K562 treated with DMSO at 1 percent for 48 hours (cell line): ENCODE data around the gene LIPT1. TPM values are rescaled to one million over a fixed set of nuclear protein-coding genes. Genes with fewer than 3 reads are reported as not detected.

Source experiments
- total RNA-seq: library from RNA; unstranded; fragments of 300-600 nt; gene quantifications from 2 replicates; pipeline ENCODE4 v1.2.3, GENCODE V29; 2022; ENCODE audit warnings: low replicate concordance; ENCODE audit errors: extremely low read depth

The LIPT1 gene
- total RNA-seq: not detected in 2 replicates

GRCh38 chr2:99154643-99155536 lies at the start of gene LIPT1, which contains the start of gene TSGA10:
Gene LIPT1, plus strand, starts transcription at chr2:99154967. Its CDS starts 6,991 bp downstream, at chr2:99161958.
Gene TSGA10, minus strand, starts transcription at chr2:99154942. Its CDS starts 45,503 bp downstream, at chr2:99109439.

DNA sequence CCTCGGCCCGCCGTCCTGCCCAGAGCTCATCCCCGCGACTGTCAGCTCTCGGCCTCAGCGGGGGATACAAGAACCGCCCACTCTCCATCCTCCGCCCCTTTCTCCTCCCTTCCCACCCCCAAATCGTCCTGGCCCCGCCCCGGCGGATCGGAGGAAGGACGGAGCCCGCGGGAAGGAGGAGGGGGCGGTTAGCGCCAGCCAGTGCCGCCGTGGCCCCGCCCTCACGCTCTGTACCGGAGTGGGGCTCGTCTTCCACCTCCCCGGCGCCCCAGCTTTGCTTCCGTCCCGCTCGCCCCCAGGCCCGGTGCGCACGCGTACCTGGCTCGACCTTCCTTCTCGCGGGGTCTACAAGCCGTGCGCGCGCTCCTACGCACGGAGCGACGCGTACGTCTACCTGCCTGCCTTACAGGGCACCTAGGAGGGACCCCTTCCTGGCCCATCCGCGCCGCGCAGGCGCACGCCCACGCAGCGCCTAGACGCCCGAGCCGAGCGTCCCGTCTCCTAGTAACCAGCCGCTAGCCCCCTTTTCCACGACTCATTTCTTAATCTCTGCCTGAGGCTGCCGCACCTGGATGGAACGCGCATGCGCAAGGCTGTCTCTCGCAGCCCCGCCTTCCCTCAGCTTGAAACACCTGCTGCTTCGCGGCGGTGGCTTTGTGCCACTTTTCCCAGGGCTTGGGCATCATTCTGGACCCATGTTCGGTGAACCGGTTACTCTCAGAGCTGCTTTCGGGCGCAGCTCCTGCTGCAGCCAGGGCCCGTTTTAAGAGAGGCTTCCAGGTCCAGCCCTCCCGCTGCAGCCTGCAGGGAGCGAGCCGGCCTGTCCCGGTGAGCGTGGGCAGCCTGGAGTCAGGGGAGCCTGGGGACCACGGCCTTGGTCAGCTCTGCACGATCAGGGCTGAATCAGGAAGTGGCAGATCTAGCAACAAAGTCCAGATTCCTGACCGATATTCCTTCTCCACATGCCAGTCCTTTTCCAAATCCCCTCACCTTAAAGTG lies 13.4 kb upstream of the LIPT1 start, which contains the start of gene C2orf15:
TSS of gene C2orf15 (plus strand) at position 598 of the 999 bp plus-strand sequence. CDS start 8,852 bp downstream, outside the sequence.

DNA sequence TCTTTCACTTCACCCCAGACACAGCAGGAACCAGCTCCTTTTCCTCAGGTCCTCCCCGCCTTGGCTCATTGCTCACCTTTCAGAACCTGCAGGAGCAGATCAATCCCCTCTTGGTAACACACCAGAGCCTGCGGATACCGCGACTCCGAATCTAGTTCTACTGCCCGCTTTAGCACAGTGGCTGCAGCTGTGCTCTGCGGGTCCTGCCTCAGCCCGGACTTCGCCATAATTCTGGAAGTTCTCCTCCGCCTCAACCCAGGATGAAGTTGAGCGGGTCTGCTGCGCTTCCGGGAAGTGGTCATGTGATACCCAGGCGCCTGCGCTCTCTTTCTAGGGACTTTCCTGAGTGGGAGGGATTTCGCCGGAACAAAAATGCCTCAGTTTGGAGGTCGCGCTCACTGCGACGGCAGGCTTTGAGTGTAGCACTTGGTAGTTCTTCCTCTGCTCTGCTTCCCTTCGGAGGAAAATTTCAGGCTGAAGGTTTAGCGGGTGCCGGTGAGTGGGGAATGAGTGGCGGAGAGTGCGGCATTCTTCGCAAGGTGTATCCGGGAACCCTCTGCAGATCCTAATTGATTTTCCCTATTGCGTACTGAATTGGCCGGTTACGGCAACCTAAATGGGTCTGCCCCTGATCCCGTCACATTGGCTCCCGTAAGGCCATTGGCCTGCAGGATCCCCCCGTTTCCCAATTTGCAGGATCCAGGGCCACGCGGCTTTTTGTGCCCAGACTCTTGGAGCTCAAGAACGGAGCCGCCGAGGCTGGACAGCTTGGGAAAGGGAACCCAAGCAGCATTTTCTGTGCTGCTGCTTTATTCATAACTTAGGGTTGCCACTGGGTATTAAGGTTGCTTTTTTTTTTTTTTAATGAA lies 26.2 kb downstream of the LIPT1 start, which contains the start of the genes MITD1 and MRPL30:
TSS of gene MITD1 (minus strand) at position 304 of the 869 bp plus-strand sequence. CDS start at position 227, 77 bp downstream.
TSS of gene MRPL30 (plus strand) at position 430 of the 869 bp plus-strand sequence. CDS start 5,020 bp downstream, outside the sequence.

Other genes with a start within 250 kb of the LIPT1 start
- not detected in 2 replicates for gene CRACDL, start 218.7 kb upstream of the LIPT1 start, total RNA-seq
- gene C2orf15, start 13.3 kb upstream of the LIPT1 start, total RNA-seq: not detected in 2 replicates
- gene TSGA10, start within 50 bp of the LIPT1 start, total RNA-seq: not detected in 2 replicates
- gene MITD1, start 26.1 kb downstream of the LIPT1 start, total RNA-seq: not detected in 2 replicates
- gene MRPL30, start 26.2 kb downstream of the LIPT1 start, total RNA-seq: not detected in 2 replicates
- not detected in 2 replicates for gene LYG2, start 100.7 kb downstream of the LIPT1 start, total RNA-seq
- gene LYG1, start 146.2 kb downstream of the LIPT1 start, total RNA-seq: not detected in 2 replicates
- gene TXNDC9, start 181.4 kb downstream of the LIPT1 start, total RNA-seq: not detected in 2 replicates
- not detected in 2 replicates for gene EIF5B, start 182.4 kb downstream of the LIPT1 start, total RNA-seq